ENCODE data around the gene ZNF442.
"Not testable (repeated sequence)": the region's sequence is repeated elsewhere in the genome, so short reads cannot be mapped to it uniquely, and the experiment has no call there.

Gene ZNF442

GRCh38 chr19:12365236-12366162 is at the start of gene ZNF442:
ZNF442 (minus strand) TSS chr19:12365683; CDS start chr19:12363631, 2,052 bp downstream.
- peak; percentile 56 to 69 for DNase-seq (ENCODE audit: low read depth in 2 of 2)

GRCh38 chr19:12411893-12412292 is 46.4 kb upstream of the ZNF442 start:
- no peak for DNase-seq (ENCODE audit: low read depth in 2 of 2)

GRCh38 chr19:12400633-12401502 is 35.4 kb upstream of the ZNF442 start, which contains the start of gene ZNF799:
ZNF799 (minus strand) TSS chr19:12401271; CDS start chr19:12401070, 201 bp downstream.
- peak; percentile 59 to 64 for DNase-seq (ENCODE audit: low read depth in 2 of 2)

GRCh38 chr19:12399901-12400632 is 34.6 kb upstream of the ZNF442 start:
- DNase-seq (ENCODE audit: low read depth in 2 of 2), result not testable (repeated sequence)

GRCh38 chr19:12391148-12391547 is 25.7 kb upstream of the ZNF442 start:
- DNase-seq (ENCODE audit: low read depth in 2 of 2), result not testable (repeated sequence)

GRCh38 chr19:12386365-12386764 is 20.9 kb upstream of the ZNF442 start:
- not testable (repeated sequence) for DNase-seq (ENCODE audit: low read depth in 2 of 2)

- no peak for DNase-seq (ENCODE audit: low read depth in 2 of 2)
These were observed 14.9 kb upstream of the ZNF442 start for GRCh38 chr19:12380444-12380737.

- DNase-seq (ENCODE audit: low read depth in 2 of 2), result no peak
These were observed 14.4 kb upstream of the ZNF442 start for GRCh38 chr19:12379732-12380443.

- no peak for DNase-seq (ENCODE audit: low read depth in 2 of 2)
These were observed 8.5 kb upstream of the ZNF442 start for GRCh38 chr19:12374026-12374425.

GRCh38 chr19:12364391-12365235 is 870 bp downstream of the ZNF442 start:
- no peak for DNase-seq (ENCODE audit: low read depth in 2 of 2)

GRCh38 chr19:12362236-12362635 is 3.2 kb downstream of the ZNF442 start:
- DNase-seq (ENCODE audit: low read depth in 2 of 2), result not testable (repeated sequence)

- no peak for DNase-seq (ENCODE audit: low read depth in 2 of 2)
These were observed 12.1 kb downstream of the ZNF442 start for GRCh38 chr19:12353375-12353774.

GRCh38 chr19:12350890-12351197 is 14.6 kb downstream of the ZNF442 start:
- DNase-seq (ENCODE audit: low read depth in 2 of 2), result no peak

- DNase-seq (ENCODE audit: low read depth in 2 of 2), result no peak
These were observed 15.1 kb downstream of the ZNF442 start for GRCh38 chr19:12350185-12350889.

GRCh38 chr19:12346896-12347295 is 18.6 kb downstream of the ZNF442 start:
- no peak for DNase-seq (ENCODE audit: low read depth in 2 of 2)

- DNase-seq (ENCODE audit: low read depth in 2 of 2), result no peak
These were observed 20.3 kb downstream of the ZNF442 start for GRCh38 chr19:12345197-12345596.

- DNase-seq (ENCODE audit: low read depth in 2 of 2), result peak; percentile 95 to 98
These were observed 32.0 kb downstream of the ZNF442 start, which contains the start of gene ZNF563 for GRCh38 chr19:12333162-12334159. ZNF563 (minus strand) TSS chr19:12333633; CDS start chr19:12333482, 151 bp downstream.

- DNase-seq (ENCODE audit: low read depth in 2 of 2), result no peak
These were observed 34.1 kb downstream of the ZNF442 start for GRCh38 chr19:12331211-12331941.

All from stimulated activated CD8-positive, alpha-beta memory T cell treated with anti-CD3 and anti-CD28 coated beads, Interleukin-7, amount 100 ng/mL, for 1 hour (primary cell).